ENCODE results near the gene PAK4. TPM values are rescaled to one million over a fixed set of nuclear protein-coding genes. Genes with fewer than 3 reads are reported as not detected.
"Not testable (repeated sequence)": the region's sequence is repeated elsewhere in the genome, so short reads cannot be mapped to it uniquely, and the experiment has no call there.

The PAK4 gene
- total RNA-seq, 1 experiment from 2014 or later: 1.7 TPM

DNA sequence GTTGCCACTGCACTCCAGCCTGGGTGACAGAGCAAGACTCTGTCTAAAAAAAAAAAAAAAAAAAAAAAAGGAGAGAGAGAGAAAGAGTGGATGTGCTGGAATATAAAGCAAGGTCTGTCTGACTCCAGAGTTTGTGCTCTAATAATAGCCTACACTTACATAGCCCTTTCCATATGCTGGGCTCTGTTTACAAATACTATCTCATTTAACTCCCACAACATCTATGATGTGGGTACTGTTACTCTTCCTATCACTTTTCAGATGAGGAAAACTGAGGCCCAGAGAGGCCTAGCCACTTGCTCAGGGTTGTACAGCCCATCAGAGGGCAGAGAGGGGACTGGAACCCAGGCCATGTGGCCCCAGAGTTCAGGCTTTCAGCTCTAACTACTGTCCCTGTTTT is 15.9 kb upstream of the PAK4 start:
- Histone ChIP-seq H3K4me1 (ENCODE audit: low read length) (no peaks in the 10 kb centered on the region), H3K79me2 (ENCODE audit: low read length) (no peaks in the 10 kb centered on the region), H3K9ac (ENCODE audit: low read length) (no peak overlapping the region), H3K9me2 (replicated peaks; ENCODE audit: insufficient read depth, low read length) (no peaks in the 10 kb centered on the region), H3K4me2 (ENCODE audit: low read depth, low read length, poor library complexity, severe bottlenecking) (no peak overlapping the region), H2AFZ (ENCODE audit: low read length) (no peak overlapping the region), H3K27me3 (ENCODE audit: low read length) (no peaks in the 10 kb centered on the region), H3K36me3 (ENCODE audit: insufficient read depth, low read length) (no peaks in the 10 kb centered on the region), H3K4me3 (ENCODE audit: low read length) (no peak overlapping the region), H4K20me1 (ENCODE audit: insufficient read depth, low read depth, low read length) (no peaks in the 10 kb centered on the region), H3K9me3 (ENCODE audit: low read length) (no peaks in the 10 kb centered on the region), H3K27ac (ENCODE audit: low read length) (no peak overlapping the region)
- DNase-seq: no peak

DNA sequence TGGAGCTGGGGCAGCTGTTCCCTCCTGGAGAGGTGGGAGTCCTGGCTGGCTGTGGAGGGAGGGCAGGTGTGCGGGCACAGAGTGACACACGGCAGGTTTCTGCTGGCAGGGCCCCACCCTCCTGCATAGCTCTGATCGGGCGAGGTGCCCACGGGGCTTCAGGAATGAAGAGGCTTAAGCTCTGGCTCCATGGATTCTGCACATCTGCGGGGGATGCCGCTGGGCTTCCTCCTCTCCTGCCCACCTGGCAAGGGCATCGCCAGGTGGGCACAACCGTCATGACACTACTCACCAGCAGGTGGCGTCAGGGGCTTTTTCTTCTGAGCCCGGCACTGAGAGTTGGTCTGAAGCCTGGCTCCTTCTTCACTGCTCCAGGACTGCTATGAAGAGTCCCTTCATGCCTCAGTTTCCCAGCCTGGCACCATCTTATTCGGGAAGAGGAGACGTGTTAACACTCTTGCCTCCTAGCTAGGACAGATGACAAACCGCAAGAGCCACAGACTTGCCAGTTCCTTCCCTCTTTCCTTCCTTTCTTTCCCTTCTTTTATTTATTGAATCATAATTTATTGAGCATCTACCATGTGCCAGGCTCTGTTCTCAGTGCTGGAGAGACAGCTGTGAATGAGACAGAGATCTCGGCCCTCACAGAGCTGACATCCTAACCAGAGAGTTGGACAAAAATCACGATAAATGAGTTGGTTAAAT is 15.2 kb upstream of the PAK4 start:
- H2AFZ ChIP-seq (ENCODE audit: low read length): no peak overlapping the region
- no peaks in the 10 kb centered on the region for H3K79me2 ChIP-seq (ENCODE audit: low read length)
- H3K9me2 ChIP-seq (replicated peaks; ENCODE audit: insufficient read depth, low read length): no peaks in the 10 kb centered on the region
- H3K4me2 ChIP-seq (ENCODE audit: low read depth, low read length, poor library complexity, severe bottlenecking): no peak overlapping the region
- no peaks in the 10 kb centered on the region for H4K20me1 ChIP-seq (ENCODE audit: insufficient read depth, low read depth, low read length)
- peak; percentile 84 for DNase-seq
- no peaks in the 10 kb centered on the region for H3K27me3 ChIP-seq (ENCODE audit: low read length)
- no peak overlapping the region for H3K4me3 ChIP-seq (ENCODE audit: low read length)
- H3K9me3 ChIP-seq (ENCODE audit: low read length): no peaks in the 10 kb centered on the region
- no peak overlapping the region for H3K27ac ChIP-seq (ENCODE audit: low read length)
- no peak overlapping the region for H3K9ac ChIP-seq (ENCODE audit: low read length)
- no peaks in the 10 kb centered on the region for H3K4me1 ChIP-seq (ENCODE audit: low read length)
- no peaks in the 10 kb centered on the region for H3K36me3 ChIP-seq (ENCODE audit: insufficient read depth, low read length)

DNA sequence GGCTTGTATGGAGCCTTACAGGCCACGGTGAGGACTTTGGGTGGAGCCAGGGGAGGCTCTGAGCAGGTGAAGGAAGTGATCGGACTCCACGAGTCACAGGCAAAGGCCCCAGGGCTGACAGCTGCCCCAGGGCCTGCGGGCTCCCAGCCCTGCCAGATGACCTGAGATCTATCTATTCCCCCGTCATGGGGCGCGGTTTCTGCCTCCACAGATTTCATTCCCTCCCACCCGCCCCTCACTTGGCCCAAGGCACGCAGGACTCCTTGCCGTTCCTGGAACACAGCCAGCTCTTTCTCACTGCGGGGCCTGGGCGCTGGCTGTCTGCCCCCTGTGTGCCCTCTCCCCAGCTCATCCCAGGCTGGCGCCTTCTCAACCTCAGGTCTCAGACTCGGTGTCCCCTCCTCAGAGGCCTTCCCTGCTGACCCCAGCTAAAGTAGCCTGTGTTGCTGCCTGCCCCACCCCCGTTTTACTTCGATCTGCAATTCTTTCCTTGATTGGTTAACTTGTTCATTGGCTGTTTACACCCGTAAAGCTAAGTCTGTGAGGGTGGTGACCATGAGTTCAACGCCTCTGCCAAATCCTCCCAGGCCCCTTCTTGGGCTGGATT is 13.9 kb upstream of the PAK4 start:
- Histone ChIP-seq H3K4me2 (ENCODE audit: low read depth, low read length, poor library complexity, severe bottlenecking) (no peak overlapping the region), H3K9ac (ENCODE audit: low read length) (no peak overlapping the region), H3K9me2 (replicated peaks; ENCODE audit: insufficient read depth, low read length) (no peaks in the 10 kb centered on the region), H3K27me3 (ENCODE audit: low read length) (no peaks in the 10 kb centered on the region), H3K4me3 (ENCODE audit: low read length) (no peak overlapping the region), H3K9me3 (ENCODE audit: low read length) (no peaks in the 10 kb centered on the region), H3K79me2 (ENCODE audit: low read length) (no peaks in the 10 kb centered on the region), H3K36me3 (ENCODE audit: insufficient read depth, low read length) (no peaks in the 10 kb centered on the region), H3K27ac (ENCODE audit: low read length) (no peak overlapping the region), H2AFZ (ENCODE audit: low read length) (no peak overlapping the region), H3K4me1 (ENCODE audit: low read length) (no peaks in the 10 kb centered on the region), H4K20me1 (ENCODE audit: insufficient read depth, low read depth, low read length) (no peaks in the 10 kb centered on the region)
- no peak for DNase-seq

DNA sequence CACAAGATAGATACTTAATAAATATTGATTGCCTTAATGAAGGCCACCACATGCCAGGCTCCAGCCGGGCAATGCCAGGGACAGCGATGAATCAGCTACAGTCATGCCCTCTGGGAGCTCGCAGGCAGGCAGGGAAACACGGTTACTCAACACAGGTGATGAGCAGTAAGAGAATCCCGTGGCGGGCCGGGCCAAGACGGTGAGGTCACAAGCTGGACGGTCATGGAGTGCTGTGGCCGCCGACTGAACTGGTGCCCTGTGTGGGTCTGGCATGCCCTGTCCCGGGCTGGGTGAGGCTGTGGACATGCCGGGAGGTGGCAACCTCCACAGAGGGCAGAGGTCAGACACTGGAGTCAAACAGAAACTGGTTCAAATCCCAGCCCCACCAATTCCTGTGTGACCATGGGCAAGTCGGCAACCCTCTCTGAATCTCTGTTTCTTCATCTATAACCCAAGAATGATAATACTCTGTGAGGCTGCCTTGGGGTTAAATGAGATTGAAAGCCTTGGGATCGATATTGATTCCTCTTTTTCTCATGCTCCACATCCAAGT is 13.2 kb upstream of the PAK4 start:
- no peaks in the 10 kb centered on the region for H3K27me3 ChIP-seq (ENCODE audit: low read length)
- no peaks in the 10 kb centered on the region for H4K20me1 ChIP-seq (ENCODE audit: insufficient read depth, low read depth, low read length)
- no peaks in the 10 kb centered on the region for H3K4me1 ChIP-seq (ENCODE audit: low read length)
- H3K27ac ChIP-seq (ENCODE audit: low read length): no peak overlapping the region
- H3K79me2 ChIP-seq (ENCODE audit: low read length): no peaks in the 10 kb centered on the region
- H3K9me2 ChIP-seq (replicated peaks; ENCODE audit: insufficient read depth, low read length): no peaks in the 10 kb centered on the region
- H3K4me3 ChIP-seq (ENCODE audit: low read length): no peak overlapping the region
- no peak overlapping the region for H3K9ac ChIP-seq (ENCODE audit: low read length)
- H3K36me3 ChIP-seq (ENCODE audit: insufficient read depth, low read length): no peaks in the 10 kb centered on the region
- H3K4me2 ChIP-seq (ENCODE audit: low read depth, low read length, poor library complexity, severe bottlenecking): no peak overlapping the region
- H3K9me3 ChIP-seq (ENCODE audit: low read length): no peaks in the 10 kb centered on the region
- H2AFZ ChIP-seq (ENCODE audit: low read length): no peak overlapping the region
- no peak for DNase-seq

DNA sequence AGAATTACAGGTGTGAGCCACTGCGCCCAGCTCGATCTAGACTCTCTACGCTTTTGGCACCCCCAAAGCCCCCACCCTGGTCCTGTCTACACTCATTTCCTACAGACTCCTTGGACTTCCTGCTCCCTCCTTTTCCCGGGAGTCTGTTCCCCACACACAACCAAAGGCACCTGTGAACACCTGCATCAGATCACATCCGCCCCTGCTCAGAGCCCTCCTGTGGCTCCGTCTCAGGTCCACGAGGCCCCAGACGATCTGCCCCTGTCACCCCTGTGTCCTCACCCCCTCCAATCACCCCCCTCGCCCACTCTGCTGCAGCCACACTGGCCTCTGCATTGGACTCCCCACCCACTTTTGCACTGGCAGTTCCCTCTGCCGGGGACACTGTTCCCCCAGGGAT is 12.4 kb upstream of the PAK4 start:
- Histone ChIP-seq H3K9ac (ENCODE audit: low read length) (no peak overlapping the region), H4K20me1 (ENCODE audit: insufficient read depth, low read depth, low read length) (no peaks in the 10 kb centered on the region), H3K9me3 (ENCODE audit: low read length) (no peaks in the 10 kb centered on the region), H3K27me3 (ENCODE audit: low read length) (no peaks in the 10 kb centered on the region), H3K4me2 (ENCODE audit: low read depth, low read length, poor library complexity, severe bottlenecking) (no peak overlapping the region), H3K4me1 (ENCODE audit: low read length) (no peaks in the 10 kb centered on the region), H2AFZ (ENCODE audit: low read length) (no peak overlapping the region), H3K9me2 (replicated peaks; ENCODE audit: insufficient read depth, low read length) (no peaks in the 10 kb centered on the region), H3K36me3 (ENCODE audit: insufficient read depth, low read length) (no peaks in the 10 kb centered on the region), H3K4me3 (ENCODE audit: low read length) (no peak overlapping the region), H3K27ac (ENCODE audit: low read length) (no peak overlapping the region), H3K79me2 (ENCODE audit: low read length) (no peaks in the 10 kb centered on the region)
- DNase-seq: no peak

DNA sequence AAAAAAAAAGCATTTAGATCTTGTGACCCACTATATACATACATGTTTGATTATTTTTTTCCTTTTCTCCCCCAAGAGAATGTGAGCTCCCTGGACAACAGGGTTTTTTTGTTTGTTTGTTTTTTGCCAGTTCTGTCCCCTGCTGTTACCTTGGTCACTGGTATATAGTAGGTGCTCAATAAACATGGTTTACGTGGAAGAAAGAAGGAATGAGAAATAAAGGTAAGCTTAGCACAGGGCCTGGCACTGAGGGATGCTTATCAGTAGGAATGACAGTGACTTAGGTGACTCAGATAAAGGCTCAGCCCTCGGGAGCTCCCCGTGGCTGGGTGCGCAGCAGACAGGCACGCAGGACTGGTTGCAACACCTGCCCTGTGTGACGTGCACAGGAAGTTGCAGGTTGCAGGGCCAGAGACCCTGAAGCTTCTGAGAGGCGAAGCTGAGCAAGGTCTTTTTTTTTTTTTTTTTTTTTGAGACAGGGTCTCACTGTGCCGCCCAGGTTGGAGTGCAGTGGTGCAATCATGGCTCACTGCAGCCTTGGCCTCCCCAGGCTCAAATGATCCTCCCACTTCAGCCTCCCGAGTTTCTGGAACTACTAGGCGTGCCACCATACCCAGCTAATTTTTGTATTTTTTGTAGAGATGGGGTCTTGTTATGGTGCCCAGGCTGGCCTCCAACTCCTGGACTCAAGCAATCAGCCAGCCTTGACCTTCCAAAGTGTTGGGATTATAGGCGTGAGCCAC is 10.3 kb upstream of the PAK4 start:
- no peak for DNase-seq
- Histone ChIP-seq H3K4me1 (ENCODE audit: low read length) (no peaks in the 10 kb centered on the region), H3K27ac (ENCODE audit: low read length) (no peak overlapping the region), H3K9ac (ENCODE audit: low read length) (no peak overlapping the region), H3K36me3 (ENCODE audit: insufficient read depth, low read length) (no peaks in the 10 kb centered on the region), H3K9me2 (replicated peaks; ENCODE audit: insufficient read depth, low read length) (no peaks in the 10 kb centered on the region), H3K4me3 (ENCODE audit: low read length) (no peak overlapping the region), H3K4me2 (ENCODE audit: low read depth, low read length, poor library complexity, severe bottlenecking) (no peak overlapping the region), H3K9me3 (ENCODE audit: low read length) (no peaks in the 10 kb centered on the region), H2AFZ (ENCODE audit: low read length) (no peak overlapping the region), H3K79me2 (ENCODE audit: low read length) (no peaks in the 10 kb centered on the region), H4K20me1 (ENCODE audit: insufficient read depth, low read depth, low read length) (no peaks in the 10 kb centered on the region), H3K27me3 (ENCODE audit: low read length) (no peaks in the 10 kb centered on the region)

DNA sequence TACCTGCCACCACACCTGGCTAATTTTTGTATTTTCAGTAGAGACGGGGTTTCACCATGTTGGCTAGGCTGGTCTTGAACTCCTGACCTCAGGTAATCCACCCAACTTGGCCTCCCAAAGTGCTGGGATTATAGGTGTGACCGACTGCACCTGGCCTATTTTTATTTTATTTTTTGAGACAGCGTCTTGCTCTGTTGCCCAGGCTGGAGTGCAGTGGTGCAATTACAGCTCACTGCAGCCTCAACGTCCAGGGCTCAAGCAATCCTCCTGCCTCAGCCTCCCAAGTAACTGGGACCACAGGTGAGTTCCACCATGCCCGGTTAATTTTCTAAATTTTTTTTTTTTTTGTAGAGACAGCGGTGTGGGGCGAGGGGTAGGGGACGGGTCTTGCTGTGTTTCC is 8.6 kb upstream of the PAK4 start:
- H3K27ac ChIP-seq (ENCODE audit: low read length); H3K4me3 ChIP-seq (ENCODE audit: low read length); H3K9me3 ChIP-seq (ENCODE audit: low read length); H3K36me3 ChIP-seq (ENCODE audit: insufficient read depth, low read length); H3K4me2 ChIP-seq (ENCODE audit: low read depth, low read length, poor library complexity, severe bottlenecking); H3K4me1 ChIP-seq (ENCODE audit: low read length); H2AFZ ChIP-seq (ENCODE audit: low read length); H3K9ac ChIP-seq (ENCODE audit: low read length); H4K20me1 ChIP-seq (ENCODE audit: insufficient read depth, low read depth, low read length); H3K9me2 ChIP-seq (replicated peaks; ENCODE audit: insufficient read depth, low read length); DNase-seq; H3K27me3 ChIP-seq (ENCODE audit: low read length); H3K79me2 ChIP-seq (ENCODE audit: low read length): not testable (repeated sequence)

DNA sequence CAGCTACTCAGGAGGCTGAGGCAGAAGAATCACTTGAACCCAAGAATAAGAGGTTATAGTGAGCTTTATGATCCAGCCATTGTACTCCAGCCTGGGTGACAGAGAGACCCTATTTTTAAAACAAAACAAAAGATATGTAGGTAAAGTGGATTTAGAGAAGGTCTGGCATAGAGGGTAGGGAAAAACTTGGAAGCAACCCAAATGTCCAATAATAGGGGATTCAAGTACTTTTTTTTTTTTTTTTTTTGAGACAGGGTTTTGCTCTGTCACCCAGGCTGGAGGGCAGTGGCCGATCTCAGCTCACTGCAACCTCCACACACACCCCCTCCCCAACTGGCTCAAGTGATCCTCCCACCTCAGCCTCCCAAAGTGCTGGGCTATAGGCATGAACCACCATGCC is 5.8 kb upstream of the PAK4 start:
- no peaks in the 10 kb centered on the region for H3K27me3 ChIP-seq (ENCODE audit: low read length)
- no peaks in the 10 kb centered on the region for H3K9me2 ChIP-seq (replicated peaks; ENCODE audit: insufficient read depth, low read length)
- no peaks in the 10 kb centered on the region for H3K4me1 ChIP-seq (ENCODE audit: low read length)
- H3K79me2 ChIP-seq (ENCODE audit: low read length): no peaks in the 10 kb centered on the region
- no peaks in the 10 kb centered on the region for H3K36me3 ChIP-seq (ENCODE audit: insufficient read depth, low read length)
- no peaks in the 10 kb centered on the region for H3K9me3 ChIP-seq (ENCODE audit: low read length)
- H3K4me2 ChIP-seq (ENCODE audit: low read depth, low read length, poor library complexity, severe bottlenecking): no peak overlapping the region
- H4K20me1 ChIP-seq (ENCODE audit: insufficient read depth, low read depth, low read length): no peaks in the 10 kb centered on the region
- no peak overlapping the region for H2AFZ ChIP-seq (ENCODE audit: low read length)
- H3K4me3 ChIP-seq (ENCODE audit: low read length): no peak overlapping the region
- H3K27ac ChIP-seq (ENCODE audit: low read length): no peak overlapping the region
- no peak overlapping the region for H3K9ac ChIP-seq (ENCODE audit: low read length)
- DNase-seq: no peak
